G401 (cell line): ENCODE data around the gene ZC2HC1B. TPM values are rescaled to one million over a fixed set of nuclear protein-coding genes. Genes with fewer than 3 reads are reported as not detected.

Source experiments
- DNase-seq: peaks from one replicate; pipeline ENCODE4 v3.0.0-alpha.2; 2015; ENCODE audit warnings: low spot score
- in situ Hi-C: cut with HindIII; loops from 2 replicates; pipeline ENCODE4 v1.10.0; 2016; ENCODE audit warnings: low sequenced_read_pairs, mixed read lengths
- total RNA-seq: library from RNA; depleted of rRNA; stranded (reverse); fragments of >200 nt; shearing (Covaris generic); gene quantifications from 2 replicates; pipeline ENCODE4 v1.2.3, GENCODE V29; 2014; rRNA removed

ZC2HC1B gene
- total RNA-seq, 1 experiment from 2014 or later, result not detected

DNA sequence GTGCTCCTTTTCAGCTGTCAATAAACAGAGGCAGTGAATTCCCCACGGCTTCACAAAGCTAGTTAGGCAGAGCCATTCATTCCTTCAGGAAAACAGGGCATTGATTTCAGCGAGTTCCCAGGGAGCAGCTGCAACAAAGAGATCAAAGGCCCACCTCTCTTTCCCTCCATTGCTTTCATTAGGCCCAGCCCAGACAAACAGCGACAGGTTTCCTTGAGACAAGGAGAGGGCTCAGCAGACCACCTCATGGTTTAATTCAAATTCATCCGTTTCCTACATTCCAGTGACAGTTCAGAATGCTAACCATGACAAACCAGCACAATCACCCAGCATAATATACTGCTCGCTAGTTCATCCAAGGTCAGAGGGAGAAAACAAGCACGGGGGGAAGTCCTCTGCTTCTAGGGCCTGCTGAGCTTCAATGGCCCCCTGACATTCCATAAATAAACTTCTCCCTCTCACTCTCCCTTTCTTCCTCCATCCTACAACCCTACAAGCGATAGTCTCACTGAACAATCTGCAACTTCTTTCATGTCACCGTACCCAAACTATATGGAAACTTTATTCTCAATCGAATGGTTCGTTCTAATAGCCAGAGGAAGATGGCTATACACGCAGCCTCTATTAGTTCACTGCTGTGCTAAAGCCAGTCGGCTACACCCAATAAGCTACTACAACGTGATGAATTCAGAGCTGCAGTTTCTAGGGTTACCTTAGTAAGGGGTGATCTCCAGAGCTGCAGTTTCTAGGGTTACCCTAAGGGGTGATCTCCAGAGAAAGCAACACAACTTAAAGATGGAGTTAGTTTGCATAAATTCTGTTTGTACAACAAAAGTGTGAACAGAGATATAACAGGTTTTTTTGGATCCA is 109.1 kb downstream of the ZC2HC1B start:
- no peak for DNase-seq
- in situ Hi-C loops, result no loop called here

DNA sequence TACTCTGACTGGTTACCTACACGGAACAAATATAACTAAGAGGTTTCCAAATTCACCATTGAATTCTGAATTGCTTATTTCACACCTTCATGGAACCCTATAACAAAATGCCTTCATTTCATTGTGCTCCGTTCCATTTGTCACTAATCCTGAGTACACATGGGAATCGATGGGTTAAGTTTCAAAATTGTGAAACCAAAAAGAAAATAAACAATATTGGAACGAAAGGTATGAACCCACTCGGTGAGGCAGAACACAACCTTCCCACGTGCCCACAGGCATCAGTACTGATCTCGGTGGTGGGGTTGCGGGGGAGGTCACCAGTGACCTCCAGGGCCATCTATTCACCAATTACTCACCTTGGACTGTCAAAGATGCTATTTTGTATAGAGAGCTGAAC is 109.8 kb downstream of the ZC2HC1B start:
- no peak for DNase-seq
- in situ Hi-C loops, result no loop called here

DNA sequence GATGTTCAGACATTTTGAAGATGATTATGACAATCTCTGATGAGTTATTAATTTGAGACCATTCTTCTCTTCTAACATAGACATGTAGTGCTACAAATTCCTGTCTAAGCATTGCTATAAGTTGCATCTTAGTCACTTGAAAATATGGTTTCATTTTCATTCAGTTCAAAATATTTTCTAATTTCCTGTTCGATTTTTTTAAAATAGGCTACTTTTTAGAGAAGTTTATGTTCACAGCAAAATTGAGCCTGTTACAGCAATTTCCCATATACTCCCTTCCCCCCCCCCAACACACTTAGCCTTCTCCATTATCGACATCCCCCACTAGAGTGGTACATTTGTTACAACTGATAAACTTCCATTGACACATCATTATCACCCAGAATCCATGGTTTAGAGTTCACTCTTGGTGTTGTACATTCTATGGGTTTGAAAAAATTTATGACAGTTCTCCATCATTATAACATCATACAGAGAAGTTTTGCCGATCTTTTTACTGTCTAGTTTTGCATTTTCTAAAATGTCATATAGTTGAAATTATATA is 112.6 kb downstream of the ZC2HC1B start:
- no peak for DNase-seq
- in situ Hi-C loops, result no loop called here

DNA sequence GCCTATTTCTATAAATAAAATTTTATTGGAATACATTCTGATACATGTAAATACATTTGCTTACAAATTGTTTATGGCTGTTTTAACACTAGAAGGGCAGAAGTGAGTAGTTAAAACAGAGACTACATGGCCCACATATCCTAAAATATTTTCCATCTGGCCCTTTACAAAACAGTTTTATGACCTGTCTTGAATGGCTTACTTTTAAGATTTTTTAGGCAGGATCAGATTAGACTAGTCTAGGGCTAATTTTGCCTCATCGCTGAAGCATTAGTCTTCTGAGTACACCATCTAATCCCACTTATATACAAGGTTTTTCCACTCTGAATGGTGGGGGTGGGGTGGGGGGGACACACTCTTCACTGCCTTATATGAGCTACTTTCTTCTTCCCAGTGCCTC is 116.6 kb downstream of the ZC2HC1B start:
- no peak for DNase-seq
- in situ Hi-C loops, result no loop called here

DNA sequence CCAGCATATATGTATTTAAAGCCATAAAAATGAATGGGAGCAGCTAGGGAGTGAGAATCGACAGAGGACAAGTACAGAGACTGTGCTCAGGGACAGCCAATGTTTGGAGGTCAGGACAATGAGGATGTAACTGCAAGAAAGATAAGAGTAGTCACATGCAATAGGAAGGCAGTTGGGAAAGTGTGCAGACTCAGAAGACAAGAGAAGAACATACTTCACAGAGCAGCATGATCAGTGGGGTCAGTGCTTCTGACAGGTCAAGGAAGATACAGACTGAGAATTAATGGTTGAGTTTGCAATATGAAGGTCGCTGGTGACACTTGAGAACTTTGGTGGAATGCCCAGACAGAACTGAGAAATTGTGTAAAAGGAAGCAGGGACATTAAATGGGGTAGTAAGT is 118.7 kb downstream of the ZC2HC1B start:
- in situ Hi-C loops, result no loop called here
- no peak for DNase-seq

GRCh38 chr6:143984666-143985065 is 120.4 kb downstream of the ZC2HC1B start:
- in situ Hi-C loops, result no loop called here
- DNase-seq, result no peak

DNA sequence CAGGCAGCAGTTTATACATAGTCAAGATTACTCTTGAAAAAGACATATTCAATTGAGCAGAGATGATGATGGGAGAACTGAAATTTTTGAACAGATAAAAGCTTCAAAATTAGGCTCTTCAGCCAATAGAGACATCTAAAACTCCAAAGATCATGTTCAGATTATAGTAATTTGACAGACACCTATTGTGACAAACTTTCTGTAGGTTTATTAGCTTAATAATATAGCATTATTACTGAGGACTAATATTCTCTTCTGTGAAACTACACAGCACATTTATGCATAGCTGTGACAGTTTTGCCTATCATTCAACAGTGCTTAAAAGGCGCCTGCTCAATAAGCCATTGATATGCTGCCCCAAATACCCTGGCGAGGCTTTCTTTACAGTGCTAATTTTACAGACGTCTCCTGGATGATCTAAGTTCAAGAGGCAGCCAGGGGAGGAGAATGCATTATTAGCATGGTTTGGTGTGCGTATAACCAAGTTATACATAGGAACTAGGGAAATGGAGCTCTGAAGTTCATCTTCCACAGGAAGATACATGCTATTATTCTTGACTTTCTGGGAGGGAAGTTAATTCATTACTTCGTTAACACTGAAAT is 122.3 kb downstream of the ZC2HC1B start:
- in situ Hi-C loops, result no loop called here

More for the DNA sequence above, 122.3 kb downstream of the ZC2HC1B start:
- DNase-seq, result no peak

Other genes with a start within 250 kb of the ZC2HC1B start
- 61.3 and 98.1 TPM in 2 replicates for gene PHACTR2, start 186.5 kb upstream of the ZC2HC1B start, total RNA-seq
- 33.8 and 37.0 TPM in 2 replicates for gene LTV1, start 21.1 kb upstream of the ZC2HC1B start, total RNA-seq
- 5.5 and 9.9 TPM in 2 replicates for gene PLAGL1, start 143.8 kb downstream of the ZC2HC1B start, total RNA-seq
- 100 and 214 TPM in 2 replicates for gene SF3B5, start 231.1 kb downstream of the ZC2HC1B start, total RNA-seq